ENCODE measurements around the gene ELMOD1.
A peak's percentile ranks its signal among the peaks of the same experiment; 100 is the strongest.

Gene ELMOD1

DNA sequence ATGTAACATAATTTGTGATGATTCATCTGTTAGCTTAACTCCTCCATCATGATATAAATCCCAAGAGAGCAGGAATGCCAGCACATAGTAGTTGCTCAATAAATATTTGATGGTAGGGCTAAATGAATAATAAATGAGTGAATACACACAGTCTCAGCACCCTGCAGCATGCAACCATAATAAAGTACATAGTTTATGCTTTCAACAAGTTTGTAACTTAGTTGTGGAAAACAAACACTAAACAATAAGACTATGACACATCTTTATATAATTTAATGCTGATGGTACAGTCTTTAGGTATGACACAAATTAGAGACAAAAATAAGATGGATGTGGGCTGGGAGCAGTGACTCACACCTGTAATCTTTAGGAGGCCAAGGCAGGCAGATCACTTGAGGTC is 29.3 kb upstream of the ELMOD1 start:
- no peak overlapping the region for H3K4me3 ChIP-seq (ENCODE audit: low read depth, low read length)
- no peak for TF ChIP-seq CTCF (IDR thresholded peaks at IDR 0.05; ENCODE audit: borderline replicate concordance, insufficient read depth, low read depth, low read length)

DNA sequence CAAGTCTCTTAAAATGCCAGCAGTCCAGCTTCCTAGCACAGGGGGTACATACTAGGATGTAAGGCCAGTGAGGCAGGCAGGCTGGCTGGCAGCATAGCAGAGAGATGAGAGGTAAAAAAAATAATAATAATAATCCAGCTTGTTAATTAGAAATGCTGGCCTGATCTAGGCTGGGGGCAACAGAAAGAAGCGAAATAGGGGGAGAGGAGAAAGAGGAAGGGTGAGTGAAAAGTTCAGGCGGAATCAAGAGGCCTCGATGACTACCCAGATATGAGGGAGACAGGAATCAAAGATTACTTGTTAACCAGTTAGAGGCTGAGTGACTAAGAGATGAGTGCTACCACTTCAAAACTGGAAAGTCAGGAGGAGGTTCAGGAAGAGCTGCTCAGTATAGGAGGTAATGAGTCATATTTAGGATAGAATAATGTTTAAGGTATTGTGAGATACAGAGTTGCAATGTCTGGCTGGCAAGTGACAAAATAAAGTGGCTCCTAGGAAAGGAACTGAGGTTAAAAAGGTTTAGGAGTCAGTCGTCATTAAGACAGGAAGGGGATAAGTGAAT is 28.2 kb upstream of the ELMOD1 start:
- TF ChIP-seq CTCF (IDR thresholded peaks at IDR 0.05; ENCODE audit: borderline replicate concordance, insufficient read depth, low read depth, low read length), result no peak

GRCh38 chr11:107563702-107564101 is 27.2 kb upstream of the ELMOD1 start:
- peak; percentile 43; the same call in 1 of the 2 replicates for TF ChIP-seq CTCF (IDR thresholded peaks at IDR 0.05; ENCODE audit: borderline replicate concordance, insufficient read depth, low read depth, low read length)
- H3K4me3 ChIP-seq (ENCODE audit: low read depth, low read length), result no peak overlapping the region

More for the DNA sequence above, 28.2 kb upstream of the ELMOD1 start:
- H3K4me3 ChIP-seq (ENCODE audit: low read depth, low read length), result no peak overlapping the region

GRCh38 chr11:107564877-107565218 is 26.1 kb upstream of the ELMOD1 start:
- peak overlapping the region; percentile 86 for H3K4me3 ChIP-seq (ENCODE audit: low read depth, low read length)
- no peak for TF ChIP-seq CTCF (IDR thresholded peaks at IDR 0.05; ENCODE audit: borderline replicate concordance, insufficient read depth, low read depth, low read length)

DNA sequence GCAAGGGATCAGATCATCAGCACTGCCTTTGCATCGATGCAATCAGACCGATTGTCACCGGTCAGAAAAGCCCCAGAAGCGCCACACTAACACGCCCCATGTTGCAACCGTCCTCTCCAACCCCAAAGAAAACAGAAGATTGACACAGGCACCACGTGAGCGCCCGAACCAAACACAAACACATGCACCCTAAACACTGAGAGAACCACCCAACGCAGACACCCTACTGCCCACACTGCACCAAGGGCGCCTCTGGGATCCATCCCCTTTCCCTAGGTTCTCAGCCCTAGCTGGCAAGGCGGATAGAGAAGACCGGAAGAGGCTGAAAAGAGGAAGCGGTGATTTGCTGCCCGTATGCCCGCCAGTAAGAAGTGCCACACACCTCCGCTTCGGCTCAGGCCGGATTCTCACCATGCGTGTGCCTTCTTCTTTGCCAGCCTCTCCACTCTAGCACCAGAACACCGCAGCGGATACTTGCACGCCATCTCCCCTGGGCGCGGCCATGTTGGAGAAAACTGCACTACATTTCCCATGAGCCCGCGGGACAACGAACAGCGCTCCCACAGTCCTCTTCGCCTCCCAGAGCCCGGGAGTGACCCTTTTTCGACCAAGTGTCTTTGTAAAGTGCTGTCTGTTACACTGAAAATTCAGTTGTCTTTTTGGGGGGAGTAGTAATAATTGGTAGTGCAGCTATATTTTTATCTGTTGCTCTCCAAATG is 25.6 kb upstream of the ELMOD1 start, which contains the start of gene ALKBH8:
Gene ALKBH8, minus strand, starts transcription at position 517 of the 719 bp plus-strand sequence. CDS start 4,842 bp downstream, outside the sequence.
- TF ChIP-seq CTCF (IDR thresholded peaks at IDR 0.05; ENCODE audit: borderline replicate concordance, insufficient read depth, low read depth, low read length), result no peak
- H3K4me3 ChIP-seq (ENCODE audit: low read depth, low read length), result peak within 1 kb of the TSS; percentile 86

DNA sequence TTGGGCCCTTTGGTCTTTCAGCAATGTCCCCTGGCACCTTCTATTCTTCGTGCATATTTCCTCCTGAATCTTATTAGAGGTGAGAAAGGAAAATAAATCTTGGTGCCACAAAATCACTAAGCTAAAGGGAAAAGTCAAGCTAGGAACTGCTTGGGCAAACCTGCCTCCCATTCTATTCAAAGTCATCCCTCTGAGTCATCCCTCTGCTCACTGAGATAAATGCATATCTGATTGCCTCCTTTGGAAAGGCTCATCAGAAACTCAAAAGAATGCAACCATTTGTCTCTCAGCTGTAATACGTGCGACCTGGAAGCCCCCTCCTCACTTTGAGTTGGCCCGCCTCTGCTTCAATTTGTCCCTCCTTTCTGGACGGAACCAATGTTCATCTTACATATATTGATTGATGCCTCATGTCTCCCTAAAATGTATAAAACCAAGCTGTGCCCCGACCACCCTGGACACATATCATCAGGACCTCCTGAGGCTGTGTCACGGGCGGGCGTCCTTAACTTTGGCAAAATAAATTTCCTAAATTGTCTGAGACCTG is 24.9 kb upstream of the ELMOD1 start:
- peak overlapping the region; percentile 86 for H3K4me3 ChIP-seq (ENCODE audit: low read depth, low read length)

GRCh38 chr11:107566569-107566968 is 24.4 kb upstream of the ELMOD1 start:
- no peak overlapping the region for H3K4me3 ChIP-seq (ENCODE audit: low read depth, low read length)
- no peak for TF ChIP-seq CTCF (IDR thresholded peaks at IDR 0.05; ENCODE audit: borderline replicate concordance, insufficient read depth, low read depth, low read length)
